GM08714 (cell line): ENCODE results near the gene HNF1A.
"Not testable (repeated sequence)": the region's sequence is repeated elsewhere in the genome, so short reads cannot be mapped to it uniquely, and the experiment has no call there.

Experiments used
- H3K4me3 ChIP-seq: fragments of 200-500 bp; sonication (Bioruptor generic); 2 replicates; pipeline ENCODE4 v1.5.1; 2014; ENCODE audit warnings: mild to moderate bottlenecking, low read length, inconsistent platforms
- ZNF274 ChIP-seq: IDR thresholded peaks from 2 replicates; pipeline ENCODE4 v1.6.1; 2012; ENCODE audit warnings: mild to moderate bottlenecking, low read depth, low read length

HNF1A gene

DNA sequence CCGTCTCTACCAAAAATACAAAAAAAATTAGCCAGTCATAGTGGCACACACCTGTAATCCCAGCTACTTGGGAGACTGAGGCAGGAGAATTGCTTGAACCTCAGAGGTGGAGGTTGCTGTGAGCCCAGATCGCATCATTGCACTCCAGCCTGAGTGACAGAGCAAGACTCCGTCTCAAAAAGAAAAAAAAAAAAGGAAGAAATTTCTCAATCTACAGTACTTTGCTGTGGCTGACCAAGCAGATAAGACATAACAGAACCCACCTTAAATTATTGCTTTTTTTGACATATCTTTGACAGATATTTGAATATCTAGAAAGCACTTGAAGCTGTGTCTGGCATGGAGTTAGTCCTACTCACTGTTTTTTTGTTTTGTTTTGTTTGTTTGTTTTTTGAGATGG lies 34.9 kb upstream of the HNF1A start:
- no peak overlapping the region for H3K4me3 ChIP-seq
- TF ChIP-seq ZNF274 = no peak

DNA sequence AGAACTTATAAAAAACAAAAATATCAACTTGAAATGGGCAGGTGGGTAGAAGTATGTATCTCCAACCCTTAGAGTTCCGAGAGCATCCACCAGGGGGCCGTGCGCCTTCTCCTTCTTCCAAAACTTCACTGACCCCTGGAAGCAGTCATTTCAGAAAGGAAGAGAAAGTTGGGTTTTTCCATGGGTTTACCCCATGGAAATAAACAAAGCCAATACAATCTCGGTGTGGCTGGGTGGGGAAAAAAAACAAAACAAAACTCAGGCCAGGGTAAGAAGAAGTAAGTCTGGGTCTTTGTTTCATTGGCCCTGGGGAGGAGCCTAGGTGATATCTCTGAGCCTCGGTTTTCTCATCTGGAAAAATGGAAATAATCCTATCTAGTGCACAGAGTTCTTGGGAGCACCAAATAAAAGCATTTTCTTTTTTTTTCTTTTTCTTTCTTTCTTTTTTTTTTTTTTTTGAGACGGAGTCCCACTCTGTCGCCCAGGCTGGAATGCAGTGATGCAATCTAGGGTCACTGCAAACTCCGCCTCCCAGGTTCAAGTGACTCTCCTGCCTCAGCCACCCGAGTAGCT lies 33.6 kb upstream of the HNF1A start:
- no peak overlapping the region for H3K4me3 ChIP-seq
- TF ChIP-seq ZNF274 = no peak

DNA sequence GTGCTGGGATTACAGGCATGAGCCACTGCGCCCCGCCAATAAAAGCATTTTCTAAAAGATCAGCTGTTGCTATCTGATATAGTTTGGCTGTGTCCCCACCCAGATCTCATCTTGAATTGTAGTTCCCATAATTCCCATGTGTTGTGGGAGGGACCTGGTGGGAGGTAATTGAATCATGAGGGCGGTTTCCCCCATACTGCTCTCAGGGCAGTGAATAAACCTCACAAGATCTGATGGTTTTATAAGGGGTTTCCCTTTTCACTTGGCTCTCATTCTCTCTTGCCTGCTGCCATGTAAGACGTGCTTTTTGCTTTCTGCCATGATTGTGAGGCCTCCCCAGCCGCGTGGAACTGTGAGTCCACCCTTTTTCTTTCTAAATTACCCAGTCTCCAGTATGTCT lies 32.8 kb upstream of the HNF1A start:
- H3K4me3 ChIP-seq = not testable (repeated sequence)

DNA sequence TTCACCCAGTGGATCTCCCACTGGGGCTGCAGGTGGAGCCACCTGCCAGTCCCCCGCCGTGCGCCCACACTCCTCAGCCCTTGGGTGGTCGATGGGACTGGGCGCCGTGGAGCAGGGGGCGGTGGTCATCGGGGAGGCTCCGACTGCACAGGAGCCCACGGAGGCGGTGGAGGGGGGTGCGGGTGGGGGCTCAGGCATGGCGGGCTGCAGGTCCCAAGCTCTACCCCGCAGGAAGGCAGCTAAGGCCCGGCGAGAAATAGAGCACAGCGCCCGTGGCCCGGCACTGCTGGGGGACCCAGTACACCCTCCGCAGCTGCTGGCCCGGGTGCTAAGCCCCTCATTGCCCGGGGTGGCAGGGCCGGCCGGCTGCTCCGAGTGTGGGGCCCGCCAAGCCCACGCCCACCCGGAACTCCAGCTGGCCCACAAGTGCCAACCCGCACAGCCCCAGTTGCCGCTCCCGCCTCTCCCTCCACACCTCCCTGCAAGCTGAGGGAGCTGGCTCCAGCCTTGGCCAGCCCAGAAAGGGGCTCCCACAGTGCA lies 28.0 kb upstream of the HNF1A start:
- not testable (repeated sequence) for H3K4me3 ChIP-seq

DNA sequence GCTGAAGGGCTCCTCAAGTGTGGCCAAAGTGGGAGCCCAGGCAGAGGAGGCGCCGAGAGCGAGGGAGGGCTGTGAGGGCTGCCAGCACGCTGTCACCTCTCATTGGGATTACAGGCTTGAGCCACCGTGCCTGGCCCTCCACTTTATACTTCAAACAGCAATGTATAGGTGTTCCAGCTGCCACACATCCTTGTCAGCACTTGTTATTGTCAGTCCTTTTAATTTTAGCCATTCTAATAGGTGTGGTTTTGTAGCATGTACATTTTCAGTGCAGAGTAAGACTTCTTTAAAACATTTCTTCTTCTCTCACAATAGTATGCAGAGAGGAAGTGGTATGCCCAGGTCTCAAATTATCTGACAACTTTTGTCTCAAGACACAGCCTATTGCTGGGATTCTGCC lies 27.5 kb upstream of the HNF1A start:
- no peak for TF ChIP-seq ZNF274
- H3K4me3 ChIP-seq = no peak overlapping the region

DNA sequence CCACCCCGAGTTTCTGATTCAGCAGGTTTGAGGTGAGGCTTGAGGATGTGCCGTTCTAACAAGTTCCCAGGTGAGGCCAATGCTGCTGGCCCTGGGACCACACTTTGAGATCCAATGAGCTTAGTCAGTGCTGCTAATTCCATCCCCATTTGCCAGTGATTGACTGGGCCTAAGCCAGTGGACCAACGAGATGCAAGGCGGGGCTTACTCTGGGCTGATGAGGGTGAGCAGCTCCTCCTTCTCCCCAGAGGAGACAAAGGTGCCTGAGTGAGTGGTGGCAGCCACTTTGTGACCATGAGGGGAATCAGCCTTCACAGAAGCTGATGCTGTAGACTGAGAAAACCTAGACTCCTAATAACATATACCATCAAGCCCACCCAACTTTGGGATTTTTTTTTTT lies 23.1 kb upstream of the HNF1A start:
- TF ChIP-seq ZNF274 = no peak
- H3K4me3 ChIP-seq = no peak overlapping the region

DNA sequence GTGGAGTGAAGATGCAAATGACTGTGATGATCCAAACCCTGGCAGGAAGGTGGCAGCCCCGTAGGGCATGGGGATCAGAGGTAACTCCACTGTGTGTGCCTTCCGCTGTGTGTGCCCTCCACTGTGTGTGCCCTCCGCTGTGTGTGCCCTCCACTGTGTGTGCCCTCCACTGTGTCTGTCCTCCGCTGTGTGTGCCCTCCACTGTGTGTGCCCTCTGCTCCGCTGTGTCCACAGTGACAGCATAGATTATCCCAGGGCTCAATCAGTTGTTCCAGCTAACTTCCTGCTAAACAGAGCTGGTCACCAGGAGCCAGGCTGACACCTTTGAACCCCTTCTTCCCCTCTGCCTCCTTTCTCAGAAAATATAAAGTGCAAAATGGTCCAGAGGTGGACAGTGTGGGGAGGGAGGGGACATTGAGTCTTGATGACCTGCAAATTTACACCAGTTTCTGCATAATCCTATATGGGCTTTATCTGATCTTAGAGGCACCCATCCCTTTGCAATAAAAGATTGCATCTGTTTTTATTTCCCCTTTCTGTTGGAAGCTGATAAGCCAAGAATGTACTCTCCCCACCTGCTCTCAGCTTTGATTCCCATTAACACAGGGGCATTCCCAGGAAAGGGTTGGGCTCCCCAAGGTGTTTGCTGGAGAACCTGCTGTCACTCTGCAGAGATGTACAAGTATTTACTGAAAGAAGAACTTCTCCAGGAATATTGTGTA lies 21.6 kb upstream of the HNF1A start:
- no peak overlapping the region for H3K4me3 ChIP-seq
- TF ChIP-seq ZNF274 = no peak

DNA sequence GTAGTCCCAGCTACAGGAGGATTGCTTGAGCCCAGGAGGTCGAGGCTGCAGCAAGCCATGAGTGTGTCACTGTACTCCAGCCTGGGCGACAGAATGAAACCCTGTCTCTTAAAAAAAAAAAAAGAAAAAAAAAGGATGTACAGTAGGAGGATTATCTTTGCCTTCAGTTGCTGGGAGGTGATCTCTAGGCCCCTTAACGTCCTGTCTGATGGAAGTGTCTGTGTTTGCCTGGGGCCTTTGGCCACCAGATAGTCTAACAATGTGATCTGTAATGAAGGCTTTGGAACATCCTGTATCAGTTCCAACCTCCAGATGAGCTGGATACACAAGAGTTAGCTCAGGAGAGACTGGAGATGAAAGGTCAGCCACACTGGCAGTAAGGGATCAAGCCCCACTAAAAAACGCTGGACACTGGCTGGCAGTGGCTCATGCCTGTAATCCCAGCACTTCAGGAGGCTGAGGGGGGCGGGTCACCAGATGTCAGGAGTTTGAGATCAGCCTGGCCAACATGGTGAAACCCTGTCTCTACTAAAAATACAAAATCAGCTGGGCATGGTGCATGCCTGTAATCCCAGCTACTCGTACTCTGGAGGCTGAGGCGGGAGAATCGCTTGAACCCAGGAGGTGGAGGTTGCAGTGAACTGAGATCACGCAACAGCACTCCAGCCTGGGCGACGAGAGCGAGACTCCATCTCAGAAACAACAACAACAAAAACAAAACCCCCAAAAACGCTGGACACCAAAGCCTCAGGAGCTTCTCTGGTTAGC lies 19.0 kb upstream of the HNF1A start:
- TF ChIP-seq ZNF274 = no peak
- H3K4me3 ChIP-seq = no peak overlapping the region; the same call in 1 of the 2 replicates

DNA sequence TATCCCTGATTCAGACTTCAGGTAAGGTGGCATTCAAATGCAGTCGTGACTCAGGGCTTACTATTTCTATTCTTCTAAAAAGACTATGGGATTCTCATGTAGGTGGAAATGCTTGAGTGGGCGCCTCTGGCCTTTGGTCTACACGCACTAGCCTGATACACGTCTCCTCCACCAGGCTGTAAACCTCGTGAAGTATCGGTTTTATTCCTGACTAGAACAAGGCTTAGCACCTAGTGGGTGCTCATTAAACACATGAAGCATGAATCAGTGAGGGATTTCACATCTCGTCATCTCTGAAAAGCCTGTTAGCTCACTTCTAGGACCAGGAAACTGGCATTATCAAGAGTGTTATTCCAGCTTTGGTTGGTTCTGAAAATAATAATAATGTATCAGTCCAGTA lies 17.7 kb upstream of the HNF1A start:
- TF ChIP-seq ZNF274 = no peak
- H3K4me3 ChIP-seq = no peak overlapping the region

DNA sequence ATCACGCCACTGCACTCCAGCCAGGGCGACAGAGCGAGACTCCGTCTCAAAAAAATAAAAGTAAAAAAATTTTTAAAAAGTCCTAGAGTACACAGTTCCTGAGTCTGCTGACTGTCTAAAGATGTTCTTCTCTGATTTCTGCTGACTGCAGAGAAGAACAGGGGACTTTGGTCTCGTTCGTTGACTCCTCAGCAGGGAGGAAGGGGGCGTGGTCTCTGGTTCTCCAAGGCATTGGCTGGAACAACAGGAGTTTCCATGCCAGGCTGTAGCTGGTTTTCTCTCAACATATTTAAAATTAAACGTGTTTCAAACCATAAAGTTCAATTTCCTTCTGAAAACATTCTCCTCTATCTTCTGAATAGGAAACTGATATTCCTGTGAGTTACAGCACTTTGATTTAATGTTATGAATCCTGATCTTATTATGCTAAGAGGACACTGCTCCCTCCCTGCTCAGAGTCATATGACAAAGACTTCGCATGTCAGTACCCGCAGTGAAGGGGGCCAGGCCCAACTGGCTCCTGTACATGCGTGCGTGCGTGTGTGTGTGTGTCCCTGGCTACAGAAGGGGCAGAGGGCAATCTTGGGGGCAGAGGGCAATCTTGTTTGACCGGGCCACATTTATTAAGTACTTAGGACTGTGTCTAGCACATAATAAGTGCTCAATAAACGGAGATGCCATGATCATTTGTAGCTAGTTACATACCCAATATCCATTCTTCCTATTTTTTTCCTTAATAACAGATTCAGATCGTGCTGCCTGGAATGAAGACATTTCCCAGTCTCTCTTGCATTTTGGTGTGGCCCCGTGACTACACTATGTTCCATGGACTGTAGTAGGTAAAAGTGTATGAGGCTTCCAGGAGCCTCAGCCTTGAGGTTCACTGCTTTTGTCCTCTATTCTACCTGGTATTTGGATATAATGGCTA lies 16.5 kb upstream of the HNF1A start:
- TF ChIP-seq ZNF274 = no peak

DNA sequence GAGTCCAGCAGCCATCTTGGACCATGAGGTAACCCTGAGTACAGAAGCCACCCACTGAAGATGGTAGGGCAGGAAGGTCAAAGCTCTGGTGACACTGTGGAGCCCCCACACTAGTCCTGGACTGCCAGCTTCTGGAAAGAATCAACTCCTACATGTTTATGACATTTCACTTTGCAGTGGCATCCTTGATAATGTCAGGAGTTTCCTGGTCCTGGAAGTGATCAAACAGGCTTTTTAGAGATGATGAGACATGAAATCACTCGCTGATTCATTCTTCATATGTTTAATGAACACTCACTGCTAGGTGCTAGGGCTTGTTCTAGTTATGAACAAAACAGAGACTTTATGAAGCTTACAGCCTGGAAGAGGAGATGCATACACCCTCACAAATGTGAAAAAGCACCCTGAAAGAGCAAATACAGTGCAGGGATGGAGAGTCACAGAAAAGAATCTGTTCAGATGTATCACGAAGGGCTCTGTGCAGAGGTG lies 15.8 kb upstream of the HNF1A start:
- no peak for TF ChIP-seq ZNF274

More for the DNA sequence above, 16.5 kb upstream of the HNF1A start:
- H3K4me3 ChIP-seq = no peak overlapping the region

DNA sequence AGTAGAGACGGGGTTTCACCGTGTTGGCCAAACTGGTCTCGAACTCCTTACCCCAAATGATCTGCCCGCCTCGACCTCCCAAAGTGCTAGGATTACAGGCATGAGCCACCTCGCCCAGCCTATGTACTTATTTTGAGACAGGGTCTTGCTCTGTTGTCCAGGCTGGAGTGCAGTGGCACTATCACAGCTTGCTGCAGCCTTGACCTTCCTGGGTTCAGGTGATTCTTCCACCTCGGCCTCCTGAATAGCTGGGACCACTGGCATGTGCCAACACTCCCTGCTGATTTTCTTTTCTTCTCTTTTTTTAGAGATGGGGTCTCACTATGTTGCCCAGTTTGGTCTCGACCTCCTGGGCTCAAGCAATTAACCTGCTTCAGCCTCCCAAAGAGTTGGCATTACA lies 14.0 kb upstream of the HNF1A start:
- no peak for TF ChIP-seq ZNF274
- no peak overlapping the region for H3K4me3 ChIP-seq

More for the DNA sequence above, 15.8 kb upstream of the HNF1A start:
- no peak overlapping the region for H3K4me3 ChIP-seq

DNA sequence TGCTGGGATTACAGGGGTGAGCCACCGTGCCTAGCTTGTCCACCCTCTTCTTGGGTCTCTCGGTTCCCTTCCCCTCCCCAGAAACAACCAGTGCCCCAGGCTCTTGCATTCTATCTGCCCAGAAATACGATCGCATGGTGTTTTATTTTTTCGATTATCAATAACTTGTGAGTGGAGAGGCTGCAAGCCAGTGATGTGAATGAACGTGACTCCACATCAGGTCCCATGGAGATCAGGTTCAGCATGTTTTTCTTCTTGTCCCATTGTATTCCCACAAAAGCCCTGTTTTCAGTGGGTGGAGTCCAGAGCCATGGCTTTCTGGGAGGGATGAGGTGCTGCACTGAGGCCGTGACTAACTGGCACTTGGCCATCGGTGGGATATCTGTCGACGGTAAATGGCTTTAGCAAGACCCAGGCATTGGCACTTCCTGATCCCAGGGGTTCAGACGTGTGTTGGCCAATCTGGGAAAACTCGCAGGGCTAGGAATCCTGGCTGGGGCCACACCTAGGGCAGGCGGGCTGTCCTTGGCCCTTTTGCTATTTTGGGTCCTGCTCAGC lies 12.7 kb upstream of the HNF1A start:
- no peak overlapping the region for H3K4me3 ChIP-seq
- no peak for TF ChIP-seq ZNF274

DNA sequence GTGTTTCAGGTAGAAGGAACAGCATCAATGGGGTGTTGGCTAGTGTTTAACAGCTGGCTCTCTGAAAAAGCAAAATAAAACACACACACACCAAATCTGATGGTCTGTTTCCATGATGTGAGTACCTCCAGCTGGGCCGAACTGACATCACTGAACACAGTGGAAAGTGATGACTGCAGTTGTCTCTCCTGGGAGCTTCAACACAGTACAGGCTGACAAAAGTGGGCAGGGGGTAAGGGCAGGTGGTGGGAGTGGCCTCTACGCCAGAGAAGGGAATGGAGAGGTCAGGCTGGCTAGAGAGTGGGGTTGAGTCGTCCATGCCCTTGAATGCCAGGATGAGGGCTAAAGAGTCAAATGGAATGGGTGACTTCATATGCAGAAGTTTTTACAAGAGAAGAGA lies 8.0 kb upstream of the HNF1A start:
- TF ChIP-seq ZNF274 = no peak

More for the DNA sequence above, 8.0 kb upstream of the HNF1A start:
- no peak overlapping the region for H3K4me3 ChIP-seq
